Activated CD4-positive, alpha-beta T cell treated with anti-CD3 and anti-CD28 coated beads, Interleukin-2, amount 10 ng/mL, durations not matched to agents 7 days and 5 days (primary cell): ENCODE data around the gene RBM3. TPM values are rescaled to one million over a fixed set of nuclear protein-coding genes. Genes with fewer than 3 reads are reported as not detected.

Experiments used
- CTCF ChIA-PET: fragments of 350-600 bp; sonication (Branson Sonifier 250); formaldehyde crosslinking; loops from one replicate; lab custom pipeline; 2021; ENCODE audit warnings: antibody characterized with exemption; lab: Charles Lee
- POLR2A ChIA-PET: fragments of 350-600 bp; sonication (Branson Sonifier 250); formaldehyde crosslinking; loops from one replicate; lab custom pipeline; 2021; ENCODE audit warnings: antibody characterized with exemption; lab: Charles Lee
- DNase-seq: peaks from one replicate; pipeline ENCODE4 v3.0.0-alpha.2; 2020
- H3K27ac Mint-ChIP-seq: one replicate; pipeline ENCODE4 v1.8.0; 2021; ENCODE audit warnings: mild to moderate bottlenecking, moderate library complexity, mixed read lengths
- H3K27me3 Mint-ChIP-seq: one replicate; pipeline ENCODE4 v1.8.0; 2021; ENCODE audit warnings: mixed read lengths
- H3K36me3 Mint-ChIP-seq: one replicate; pipeline ENCODE4 v1.8.0; 2021; ENCODE audit warnings: low read depth, mixed read lengths
- H3K4me1 Mint-ChIP-seq: one replicate; pipeline ENCODE4 v1.8.0; 2021; ENCODE audit warnings: mixed read lengths
- H3K4me3 Mint-ChIP-seq: one replicate; pipeline ENCODE4 v1.8.0; 2021; ENCODE audit warnings: mild to moderate bottlenecking, moderate library complexity, mixed read lengths
- H3K9me3 Mint-ChIP-seq: one replicate; pipeline ENCODE4 v1.8.0; 2021; ENCODE audit warnings: mixed read lengths
- total RNA-seq, 2 experiments: library from RNA; stranded (reverse); gene quantifications; one replicate each; pipeline ENCODE4 v1.2.3, GENCODE V29; 2021

Gene RBM3
- total RNA-seq, 2 experiments from 2014 or later = 270 to 289 TPM

DNA sequence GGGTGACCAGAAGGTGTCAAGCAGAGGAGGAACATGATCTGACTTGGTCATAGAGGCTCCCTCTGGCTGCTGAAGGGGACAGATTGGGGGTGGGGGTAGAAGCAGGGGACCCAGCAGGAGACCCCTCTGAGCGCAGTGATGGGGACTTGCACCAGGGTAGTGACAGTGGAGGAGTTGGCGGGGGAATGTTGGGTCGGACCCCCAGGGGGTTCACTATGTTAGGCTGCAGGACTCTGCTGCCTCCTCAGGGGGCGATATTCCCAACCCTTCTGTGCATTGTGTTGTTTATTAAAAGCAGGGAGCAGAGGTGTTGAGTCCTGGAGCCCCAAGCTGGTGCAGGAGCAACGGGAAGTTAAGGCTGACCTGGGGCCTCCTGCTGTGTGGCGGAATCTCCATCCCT, 31.8 kb downstream of the RBM3 start:
- POLR2A ChIA-PET = no interaction called here
- Mint-ChIP-seq H3K4me3 (no peak overlapping the region), H3K4me1 (no peaks in the 10 kb centered on the region), H3K36me3 (peaks cover 5% of the 10 kb centered on the region), H3K27ac (no peak overlapping the region), H3K27me3 (no peaks in the 10 kb centered on the region), H3K9me3 (no peaks in the 10 kb centered on the region)
- no peak for DNase-seq
- CTCF ChIA-PET = no interaction called here

DNA sequence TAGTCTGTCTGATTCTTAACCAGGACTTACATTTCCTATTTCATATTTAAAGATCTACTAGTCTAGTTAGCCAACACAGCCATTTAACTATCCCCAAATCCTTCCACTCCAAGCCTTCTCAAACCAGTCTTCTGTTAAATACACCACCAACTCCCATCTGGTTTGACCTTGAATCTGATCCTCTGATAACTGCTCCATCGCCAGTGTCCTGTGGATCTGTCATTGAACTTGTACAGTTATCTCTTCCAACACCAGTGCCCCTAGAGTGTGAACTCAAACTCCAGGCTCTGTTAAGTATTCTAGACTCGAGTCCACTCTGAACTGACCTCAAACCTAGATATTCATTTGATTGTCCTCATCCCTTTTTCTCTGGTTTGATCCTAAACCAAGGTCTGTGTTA, 37.4 kb downstream of the RBM3 start:
- DNase-seq = no peak
- Mint-ChIP-seq H3K27ac (no peak overlapping the region), H3K4me1 (no peaks in the 10 kb centered on the region), H3K4me3 (no peak overlapping the region), H3K27me3 (peaks cover 2% of the 10 kb centered on the region), H3K9me3 (no peaks in the 10 kb centered on the region), H3K36me3 (no peaks in the 10 kb centered on the region)
- POLR2A ChIA-PET = no interaction called here
- CTCF ChIA-PET = no interaction called here

DNA sequence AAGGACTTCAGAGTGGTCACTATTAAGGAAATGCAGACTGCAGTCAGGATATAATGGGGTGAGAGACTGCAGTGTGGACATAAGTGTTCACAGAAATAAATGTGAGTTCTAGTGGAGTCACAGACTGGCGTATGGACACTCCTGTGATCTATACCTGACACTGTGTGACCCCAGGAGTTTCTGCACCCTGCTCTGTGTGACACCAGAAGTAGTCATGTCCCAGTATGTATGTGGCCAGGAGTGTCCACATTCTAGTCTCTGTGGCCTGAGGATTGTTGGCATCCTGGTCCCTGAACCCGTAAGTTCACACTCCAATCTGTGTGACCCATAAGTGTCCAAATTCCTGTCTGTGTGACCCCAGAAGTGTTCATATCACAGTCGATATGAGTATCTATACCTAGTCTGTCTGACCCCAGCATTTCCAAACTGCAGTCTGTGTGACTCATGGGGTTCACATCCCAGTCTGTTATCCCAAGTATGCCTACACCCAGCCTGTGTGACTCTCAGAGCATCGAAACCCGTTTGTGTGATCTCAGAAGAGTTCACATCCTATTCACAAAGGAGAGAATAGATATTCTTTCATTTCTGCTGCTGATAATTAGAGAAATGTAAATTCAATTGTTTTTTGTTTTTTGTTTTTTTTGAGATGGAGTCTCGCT, 39.3 kb downstream of the RBM3 start:
- Mint-ChIP-seq H3K9me3 (no peaks in the 10 kb centered on the region), H3K4me1 (peaks cover 3% of the 10 kb centered on the region), H3K27ac (no peak overlapping the region), H3K27me3 (peaks cover 2% of the 10 kb centered on the region), H3K4me3 (no peak overlapping the region), H3K36me3 (no peaks in the 10 kb centered on the region)
- POLR2A ChIA-PET = no interaction called here
- no peak for DNase-seq
- CTCF ChIA-PET = no interaction called here

- Mint-ChIP-seq H3K27ac (no peak overlapping the region), H3K27me3 (peaks cover 2% of the 10 kb centered on the region), H3K4me1 (peaks cover 3% of the 10 kb centered on the region), H3K4me3 (no peak overlapping the region), H3K36me3 (no peaks in the 10 kb centered on the region), H3K9me3 (no peaks in the 10 kb centered on the region)
- CTCF ChIA-PET = interaction anchor here (0.8 kb wide), 1 partner anchor 19 kb away, joined by 5 read pairs; no protein-coding TSS in a partner anchor
- POLR2A ChIA-PET = no interaction called here
- DNase-seq = no peak
Observed at GRCh38 chrX:48616576-48616975, 42.3 kb downstream of the RBM3 start.

GRCh38 chrX:48617542-48618340, 43.5 kb downstream of the RBM3 start:
- no peaks in the 10 kb centered on the region for H3K27me3 Mint-ChIP-seq
- H3K27ac Mint-ChIP-seq = no peak overlapping the region
- no peak for DNase-seq
- no peaks in the 10 kb centered on the region for H3K9me3 Mint-ChIP-seq
- ChIA-PET POLR2A (no interaction called here), CTCF (interaction anchor here (0.6 to 0.8 kb wide), 2 partner anchors 10 to 20 kb away, joined by 3 to 5 read pairs; no protein-coding TSS in a partner anchor)
- H3K36me3 Mint-ChIP-seq = no peaks in the 10 kb centered on the region
- no peak overlapping the region for H3K4me3 Mint-ChIP-seq
- peaks cover 3% of the 10 kb centered on the region for H3K4me1 Mint-ChIP-seq

GRCh38 chrX:48626401-48627298, 52.4 kb downstream of the RBM3 start:
- Mint-ChIP-seq H3K4me1 (peaks cover 7% of the 10 kb centered on the region), H3K4me3 (no peak overlapping the region), H3K27ac (no peak overlapping the region), H3K36me3 (no peaks in the 10 kb centered on the region), H3K27me3 (no peaks in the 10 kb centered on the region), H3K9me3 (no peaks in the 10 kb centered on the region)
- ChIA-PET CTCF (no interaction called here), POLR2A (no interaction called here)
- no peak for DNase-seq

Other genes with a start within 250 kb of the RBM3 start
- gene SSX3, start 217.8 kb upstream of the RBM3 start, total RNA-seq = not detected
- not detected for gene SSX4, start 190.9 kb upstream of the RBM3 start, total RNA-seq
- gene SSX4B, start 162.5 kb upstream of the RBM3 start, total RNA-seq = not detected
- 10 to 100 TPM; 78.3 to 78.9 TPM for gene SLC38A5, start 104.2 kb upstream of the RBM3 start, total RNA-seq
- 10 to 100 TPM; 59.5 to 60.2 TPM for gene FTSJ1, start 98.3 kb upstream of the RBM3 start, total RNA-seq
- gene PORCN, start 65.5 kb upstream of the RBM3 start, total RNA-seq = 10 to 100 TPM; 12.5 to 13.3 TPM
- 100 to 1,000 TPM; 246 to 251 TPM for gene EBP, start 52.7 kb upstream of the RBM3 start, total RNA-seq
- gene TBC1D25, start 34.8 kb upstream of the RBM3 start, total RNA-seq = 10 to 100 TPM; 19.5 to 20.4 TPM
- gene WDR13, start 23.0 kb downstream of the RBM3 start, total RNA-seq = 10 to 100 TPM; 37.8 to 44.5 TPM
- gene WAS, start 109.3 kb downstream of the RBM3 start, total RNA-seq = 100 to 1,000 TPM; 165 to 177 TPM
- gene SUV39H1, start 122.2 kb downstream of the RBM3 start, total RNA-seq = 10 to 100 TPM; 33.4 to 33.6 TPM
- gene GLOD5, start 187.3 kb downstream of the RBM3 start, total RNA-seq = not detected
- gene GATA1, start 212.1 kb downstream of the RBM3 start, total RNA-seq = not detected
- 100 to 1,000 TPM in 1 of 2 experiments, 10 to 100 TPM in 1; 94.3 to 102 TPM for gene HDAC6, start 227.6 kb downstream of the RBM3 start, total RNA-seq